GM10266 (cell line): ENCODE results near the gene MGAT4A.

ENCODE experiments used
- DNase-seq: peaks from one replicate; pipeline ENCODE4 v3.0.0; 2012; ENCODE audit errors: extremely low spot score
- CTCF ChIP-seq: IDR thresholded peaks from 2 replicates; pipeline ENCODE4 v1.5.1; 2012; ENCODE audit warnings: mild to moderate bottlenecking, low read depth; ENCODE audit not compliant: control insufficient read depth, insufficient read depth; ENCODE audit errors: missing control alignments

Gene MGAT4A

GRCh38 chr2:98695255-98695654, 35.7 kb downstream of the MGAT4A start:
- TF ChIP-seq CTCF, result no peak
- DNase-seq, result no peak

GRCh38 chr2:98693477-98693876, 37.5 kb downstream of the MGAT4A start:
- no peak for TF ChIP-seq CTCF
- no peak for DNase-seq

- TF ChIP-seq CTCF, result no peak
- no peak for DNase-seq
Observed at GRCh38 chr2:98692090-98693054, 38.6 kb downstream of the MGAT4A start.

DNA sequence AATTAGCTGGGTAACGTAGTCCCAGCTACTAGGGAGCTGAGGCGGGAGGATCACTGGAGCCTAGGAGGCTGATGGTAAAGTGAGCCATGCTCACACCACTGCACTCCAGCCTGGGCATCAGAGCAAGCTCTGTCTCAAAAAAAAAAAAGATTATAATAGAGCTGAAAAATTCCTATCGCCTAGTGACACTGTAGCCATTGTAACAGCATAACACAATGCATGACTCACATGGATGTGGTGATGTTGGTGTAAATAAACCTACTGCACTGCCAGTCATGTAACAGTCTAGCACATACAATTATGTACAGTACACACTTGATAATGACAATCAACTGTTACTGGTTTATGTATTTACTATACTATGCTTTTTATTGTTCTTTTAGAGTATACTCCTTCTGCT, 39.6 kb downstream of the MGAT4A start:
- no peak for DNase-seq
- no peak for TF ChIP-seq CTCF

GRCh38 chr2:98685930-98686887, 44.7 kb downstream of the MGAT4A start:
- TF ChIP-seq CTCF, result no peak
- no peak for DNase-seq

DNA sequence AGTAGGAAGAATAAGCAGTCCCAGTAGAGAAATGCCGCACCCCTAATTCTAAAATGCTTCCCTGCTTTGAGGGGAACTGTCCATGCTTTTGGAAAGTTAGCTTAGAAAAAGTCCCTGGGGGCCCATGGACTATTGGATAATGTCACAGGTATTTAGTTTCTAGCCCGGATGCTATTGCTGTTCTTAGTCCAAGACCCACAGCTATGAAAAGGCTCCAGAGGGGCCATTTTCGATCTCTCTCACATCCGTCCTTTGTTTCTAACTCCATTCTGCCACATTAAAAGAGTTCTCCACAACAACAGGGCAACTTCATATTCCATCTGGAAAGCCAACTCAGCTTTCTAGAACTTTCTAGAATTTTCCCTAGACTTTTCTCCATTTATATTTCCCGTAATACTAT, 47.2 kb downstream of the MGAT4A start:
- DNase-seq, result no peak
- TF ChIP-seq CTCF, result no peak

- TF ChIP-seq CTCF, result no peak
- DNase-seq, result no peak
Observed at GRCh38 chr2:98676742-98677141, 54.2 kb downstream of the MGAT4A start.
